ENCODE results near the gene PRRG3. TPM values are rescaled to one million over a fixed set of nuclear protein-coding genes. Genes with fewer than 3 reads are reported as not detected.
A peak's percentile ranks its signal among the peaks of the same experiment; 100 is the strongest.

PRRG3 gene
- total RNA-seq, 1 experiment from 2014 or later, result not detected

GRCh38 chrX:151680805-151681204 is 14.5 kb upstream of the PRRG3 start:
- Mint-ChIP-seq H3K4me3 (ENCODE audit: unreplicated experiment) (no peak overlapping the region), H3K27ac (ENCODE audit: low read depth, unreplicated experiment) (no peak overlapping the region), H3K36me3 (ENCODE audit: insufficient read depth, unreplicated experiment) (no peaks in the 10 kb centered on the region), H3K27me3 (ENCODE audit: insufficient read depth, unreplicated experiment) (no peaks in the 10 kb centered on the region), H3K4me1 (ENCODE audit: insufficient read depth, unreplicated experiment) (peaks cover 6% of the 10 kb centered on the region), H3K9me3 (ENCODE audit: unreplicated experiment) (no peaks in the 10 kb centered on the region)
- POLR2A ChIA-PET, result no interaction called here
- DNase-seq (ENCODE audit: unreplicated experiment), result peak; percentile 73
- CTCF ChIA-PET, result interaction anchor here (0.6 to 2.7 kb wide), 7 partner anchors 16 to 909 kb away, joined by 3 to 14 read pairs (median 3); no protein-coding TSS in a partner anchor
- TF ChIP-seq CTCF (IDR thresholded peaks at IDR 0.05; ENCODE audit: unreplicated experiment), result peak; percentile 60
- no TSS peak for BruUV-seq (replicated peaks)
- intact Hi-C loops (cut with micrococcal nuclease), result loop anchor here (1.0 kb wide), 2 partner anchors 175 to 528 kb away; no protein-coding TSS in a partner anchor

- H3K9me3 Mint-ChIP-seq (ENCODE audit: unreplicated experiment), result no peaks in the 10 kb centered on the region
- CTCF ChIA-PET, result no interaction called here
- no peaks in the 10 kb centered on the region for H3K27me3 Mint-ChIP-seq (ENCODE audit: insufficient read depth, unreplicated experiment)
- no TSS peak for BruUV-seq (replicated peaks)
- no peaks in the 10 kb centered on the region for H3K36me3 Mint-ChIP-seq (ENCODE audit: insufficient read depth, unreplicated experiment)
- no peak for TF ChIP-seq CTCF (IDR thresholded peaks at IDR 0.05; ENCODE audit: unreplicated experiment)
- H3K4me1 Mint-ChIP-seq (ENCODE audit: insufficient read depth, unreplicated experiment), result no peaks in the 10 kb centered on the region
- H3K4me3 Mint-ChIP-seq (ENCODE audit: unreplicated experiment), result no peak overlapping the region
- DNase-seq (ENCODE audit: unreplicated experiment), result no peak
- H3K27ac Mint-ChIP-seq (ENCODE audit: low read depth, unreplicated experiment), result no peak overlapping the region
- POLR2A ChIA-PET, result no interaction called here
- intact Hi-C loops (cut with micrococcal nuclease), result no loop called here
Observed at GRCh38 chrX:151687635-151688034, 7.6 kb upstream of the PRRG3 start.

GRCh38 chrX:151688695-151689094 is 6.6 kb upstream of the PRRG3 start:
- no peak overlapping the region for H3K4me3 Mint-ChIP-seq (ENCODE audit: unreplicated experiment)
- TF ChIP-seq CTCF (IDR thresholded peaks at IDR 0.05; ENCODE audit: unreplicated experiment), result no peak
- H3K27ac Mint-ChIP-seq (ENCODE audit: low read depth, unreplicated experiment), result no peak overlapping the region
- H3K36me3 Mint-ChIP-seq (ENCODE audit: insufficient read depth, unreplicated experiment), result no peaks in the 10 kb centered on the region
- H3K9me3 Mint-ChIP-seq (ENCODE audit: unreplicated experiment), result no peaks in the 10 kb centered on the region
- BruUV-seq (replicated peaks), result no TSS peak
- ChIA-PET POLR2A (no interaction called here), CTCF (interaction anchor here (0.6 kb wide), 1 partner anchor 20 kb away, joined by 4 read pairs; no protein-coding TSS in a partner anchor)
- DNase-seq (ENCODE audit: unreplicated experiment), result no peak
- intact Hi-C loops (cut with micrococcal nuclease), result no loop called here
- H3K27me3 Mint-ChIP-seq (ENCODE audit: insufficient read depth, unreplicated experiment), result no peaks in the 10 kb centered on the region
- no peaks in the 10 kb centered on the region for H3K4me1 Mint-ChIP-seq (ENCODE audit: insufficient read depth, unreplicated experiment)

- Mint-ChIP-seq H3K4me1 (ENCODE audit: insufficient read depth, unreplicated experiment) (no peaks in the 10 kb centered on the region), H3K36me3 (ENCODE audit: insufficient read depth, unreplicated experiment) (peaks cover 6% of the 10 kb centered on the region), H3K27me3 (ENCODE audit: insufficient read depth, unreplicated experiment) (no peaks in the 10 kb centered on the region), H3K9me3 (ENCODE audit: unreplicated experiment) (no peaks in the 10 kb centered on the region), H3K4me3 (ENCODE audit: unreplicated experiment) (no peak overlapping the region), H3K27ac (ENCODE audit: low read depth, unreplicated experiment) (no peak overlapping the region)
- POLR2A ChIA-PET, result interaction anchor here (0.5 kb wide), 1 partner anchor 297 kb away, joined by 3 read pairs; no protein-coding TSS in a partner anchor
- DNase-seq (ENCODE audit: unreplicated experiment), result no peak
- CTCF ChIA-PET, result no interaction called here
- TF ChIP-seq CTCF (IDR thresholded peaks at IDR 0.05; ENCODE audit: unreplicated experiment), result no peak
- intact Hi-C loops (cut with micrococcal nuclease), result no loop called here
- BruUV-seq (replicated peaks), result no TSS peak
Observed at GRCh38 chrX:151692825-151693224, 2.4 kb upstream of the PRRG3 start.
